ENCODE measurements around the gene SRP9. TPM values are rescaled to one million over a fixed set of nuclear protein-coding genes. Genes with fewer than 3 reads are reported as not detected.
A peak's percentile ranks its signal among the peaks of the same experiment; 100 is the strongest.

Gene SRP9
- total RNA-seq, 1 donor from 2014 or later = 1,104 TPM

DNA sequence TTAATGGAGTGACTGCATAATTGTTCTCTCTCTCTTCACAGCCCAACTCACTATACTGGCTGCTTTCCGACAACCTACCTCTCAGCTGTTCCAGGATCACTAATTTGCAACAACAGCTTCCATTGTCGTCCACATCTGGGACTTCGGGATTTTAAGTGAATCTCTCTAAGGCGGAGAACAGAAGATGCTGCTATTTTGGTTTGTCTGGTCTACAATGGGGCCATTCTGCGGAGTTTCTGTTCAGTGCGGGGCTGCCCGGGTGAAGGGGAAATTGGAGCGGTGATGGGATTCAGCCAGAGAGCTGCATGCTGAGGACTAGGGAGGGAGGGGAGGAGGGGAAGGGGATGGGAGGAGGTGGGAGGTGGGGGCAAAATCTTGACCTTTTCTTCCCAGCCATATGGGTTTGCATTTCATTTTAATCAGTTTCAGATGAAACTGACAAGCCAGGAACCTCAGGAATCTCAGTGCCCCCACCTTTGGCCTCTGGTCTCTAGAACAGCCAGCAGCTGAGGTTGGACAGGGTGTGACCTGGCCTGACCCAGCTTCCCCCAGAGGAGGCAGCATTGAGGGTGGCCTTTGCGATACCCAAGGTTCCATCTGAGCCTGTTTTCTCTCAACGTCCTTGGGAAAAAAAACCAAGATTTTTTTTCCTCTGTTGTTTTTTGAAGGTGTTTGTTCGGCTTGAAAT is 6.9 kb upstream of the SRP9 start:
- H3K27ac ChIP-seq = peak overlapping the region; percentile 65
- peak overlapping the region; percentile 58 for H3K4me2 ChIP-seq
- H3K4me3 ChIP-seq = no peak overlapping the region
- H3K9me3 ChIP-seq (ENCODE audit: low read depth) = no peaks in the 10 kb centered on the region
- no peaks in the 10 kb centered on the region for H3K36me3 ChIP-seq
- no peak for TF ChIP-seq EZH2 (IDR thresholded peaks at IDR 0.05)
- TF ChIP-seq, protein P1, sequence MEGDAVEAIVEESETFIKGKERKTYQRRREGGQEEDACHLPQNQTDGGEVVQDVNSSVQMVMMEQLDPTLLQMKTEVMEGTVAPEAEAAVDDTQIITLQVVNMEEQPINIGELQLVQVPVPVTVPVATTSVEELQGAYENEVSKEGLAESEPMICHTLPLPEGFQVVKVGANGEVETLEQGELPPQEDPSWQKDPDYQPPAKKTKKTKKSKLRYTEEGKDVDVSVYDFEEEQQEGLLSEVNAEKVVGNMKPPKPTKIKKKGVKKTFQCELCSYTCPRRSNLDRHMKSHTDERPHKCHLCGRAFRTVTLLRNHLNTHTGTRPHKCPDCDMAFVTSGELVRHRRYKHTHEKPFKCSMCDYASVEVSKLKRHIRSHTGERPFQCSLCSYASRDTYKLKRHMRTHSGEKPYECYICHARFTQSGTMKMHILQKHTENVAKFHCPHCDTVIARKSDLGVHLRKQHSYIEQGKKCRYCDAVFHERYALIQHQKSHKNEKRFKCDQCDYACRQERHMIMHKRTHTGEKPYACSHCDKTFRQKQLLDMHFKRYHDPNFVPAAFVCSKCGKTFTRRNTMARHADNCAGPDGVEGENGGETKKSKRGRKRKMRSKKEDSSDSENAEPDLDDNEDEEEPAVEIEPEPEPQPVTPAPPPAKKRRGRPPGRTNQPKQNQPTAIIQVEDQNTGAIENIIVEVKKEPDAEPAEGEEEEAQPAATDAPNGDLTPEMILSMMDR (IDR thresholded peaks at IDR 0.05) = peak; percentile 33
- DNase-seq (ENCODE audit: low spot score) = peak; percentile 68
- H3K27me3 ChIP-seq = no peaks in the 10 kb centered on the region
- H3K9ac ChIP-seq = no peak overlapping the region
- peak overlapping the region; percentile 34 for H3K4me3 Mint-ChIP-seq
- H3K27ac Mint-ChIP-seq = no peak overlapping the region
- no peaks in the 10 kb centered on the region for H3K9me3 Mint-ChIP-seq
- H3K79me2 ChIP-seq (ENCODE audit: low read depth) = no peaks in the 10 kb centered on the region
- peaks cover 14% of the 10 kb centered on the region for H3K4me1 ChIP-seq
- H3F3A ChIP-seq (ENCODE audit: low read depth) = peaks cover 37% of the 10 kb centered on the region
- peaks cover 7% of the 10 kb centered on the region for H3K27me3 Mint-ChIP-seq (ENCODE audit: insufficient read depth, low read depth)
- H2AFZ ChIP-seq (replicated peaks) = no peak overlapping the region
- no peaks in the 10 kb centered on the region for H4K20me1 ChIP-seq (ENCODE audit: low read depth)
- H3K36me3 Mint-ChIP-seq = peaks cover 2% of the 10 kb centered on the region
- peaks cover 58% of the 10 kb centered on the region for H3K4me1 Mint-ChIP-seq

DNA sequence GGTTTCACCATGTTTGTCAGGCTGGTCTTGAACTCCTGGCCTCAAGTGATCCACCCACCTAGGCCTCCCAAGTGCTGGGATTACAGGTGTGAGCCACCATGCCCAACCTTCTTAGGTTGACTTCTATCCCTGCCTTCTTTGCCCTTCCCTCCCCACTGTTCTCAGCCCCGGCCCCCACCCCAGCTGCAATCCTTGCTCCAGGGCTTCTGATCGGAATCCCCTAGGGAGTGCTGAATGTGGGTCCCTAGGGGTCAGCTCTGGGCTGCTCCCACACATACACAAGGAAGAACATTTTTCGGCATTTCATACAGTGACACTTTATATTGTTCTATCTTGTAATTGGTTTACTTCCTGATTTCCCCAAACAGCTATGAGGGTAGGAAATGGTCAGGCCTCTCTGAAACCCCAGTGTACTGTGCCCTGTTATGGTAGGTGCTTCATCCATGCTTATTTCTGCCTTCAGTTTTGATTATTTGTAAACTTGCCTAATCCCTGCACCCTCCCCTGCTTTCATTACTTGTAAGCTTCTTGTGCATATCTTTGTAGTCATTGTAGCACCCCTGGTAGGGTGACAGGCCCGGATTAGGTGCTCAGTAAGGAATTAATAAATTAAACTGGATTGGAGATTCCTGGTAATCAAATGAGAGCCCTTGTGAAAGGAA is 5.8 kb upstream of the SRP9 start:
- Mint-ChIP-seq H3K27ac (peak overlapping the region; percentile 42), H3K4me3 (no peak overlapping the region), H3K36me3 (peaks cover 2% of the 10 kb centered on the region), H3K9me3 (no peaks in the 10 kb centered on the region), H3K27me3 (ENCODE audit: insufficient read depth, low read depth) (peaks cover 7% of the 10 kb centered on the region), H3K4me1 (peaks cover 54% of the 10 kb centered on the region)
- H3K9ac ChIP-seq = no peak overlapping the region
- no peaks in the 10 kb centered on the region for H4K20me1 ChIP-seq (ENCODE audit: low read depth)
- H3K36me3 ChIP-seq = no peaks in the 10 kb centered on the region
- H3K27me3 ChIP-seq = no peaks in the 10 kb centered on the region
- DNase-seq (ENCODE audit: low spot score) = no peak
- no peak overlapping the region for H3K27ac ChIP-seq
- no peaks in the 10 kb centered on the region for H3K9me3 ChIP-seq (ENCODE audit: low read depth)
- H2AFZ ChIP-seq (replicated peaks) = no peak overlapping the region
- peaks cover 14% of the 10 kb centered on the region for H3K4me1 ChIP-seq
- peaks cover 37% of the 10 kb centered on the region for H3F3A ChIP-seq (ENCODE audit: low read depth)
- TF ChIP-seq EZH2 (IDR thresholded peaks at IDR 0.05) (no peak), EZH2phosphoT487 (IDR thresholded peaks at IDR 0.05) (no peak)
- TF ChIP-seq, protein P1 (IDR thresholded peaks at IDR 0.05) = no peak
- H3K4me3 ChIP-seq = no peak overlapping the region
- H3K4me2 ChIP-seq = no peak overlapping the region
- H3K79me2 ChIP-seq (ENCODE audit: low read depth) = no peaks in the 10 kb centered on the region

DNA sequence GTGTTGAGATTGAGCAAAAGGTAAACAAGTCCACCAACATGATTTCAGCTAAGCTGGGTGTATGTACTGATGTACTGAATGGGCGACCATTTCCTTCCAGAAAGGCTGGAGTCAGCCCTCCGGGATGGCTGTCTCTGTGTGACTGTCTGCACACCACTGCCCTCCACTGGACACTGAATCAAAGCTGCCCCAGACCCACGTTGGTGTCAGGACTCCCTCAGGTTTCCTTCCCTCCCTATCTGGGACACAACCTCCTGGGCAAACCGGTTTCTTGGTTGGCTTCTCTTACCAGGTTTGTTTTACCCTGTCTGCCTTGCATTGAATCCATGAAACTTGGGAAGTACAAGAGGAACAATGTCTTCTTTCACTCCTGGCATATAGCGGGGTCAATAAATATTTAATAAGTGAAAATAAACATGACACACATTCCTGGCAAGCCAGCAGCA is 5.3 kb upstream of the SRP9 start:
- TF ChIP-seq EZH2 (IDR thresholded peaks at IDR 0.05) = no peak
- no peak for TF ChIP-seq EZH2phosphoT487 (IDR thresholded peaks at IDR 0.05)
- TF ChIP-seq, protein P1 (IDR thresholded peaks at IDR 0.05) = peak; percentile 84
- H3K4me1 ChIP-seq = peaks cover 13% of the 10 kb centered on the region
- Mint-ChIP-seq H3K36me3 (peaks cover 2% of the 10 kb centered on the region), H3K4me1 (peaks cover 49% of the 10 kb centered on the region), H3K27me3 (ENCODE audit: insufficient read depth, low read depth) (peaks cover 7% of the 10 kb centered on the region), H3K27ac (no peak overlapping the region), H3K4me3 (no peak overlapping the region), H3K9me3 (no peaks in the 10 kb centered on the region)
- H3K4me3 ChIP-seq = no peak overlapping the region
- no peaks in the 10 kb centered on the region for H3K79me2 ChIP-seq (ENCODE audit: low read depth)
- no peaks in the 10 kb centered on the region for H3K27me3 ChIP-seq
- no peak overlapping the region for H3K27ac ChIP-seq
- H3F3A ChIP-seq (ENCODE audit: low read depth) = peaks cover 37% of the 10 kb centered on the region
- no peaks in the 10 kb centered on the region for H4K20me1 ChIP-seq (ENCODE audit: low read depth)
- H2AFZ ChIP-seq (replicated peaks) = no peak overlapping the region
- no peak overlapping the region for H3K9ac ChIP-seq
- no peaks in the 10 kb centered on the region for H3K36me3 ChIP-seq
- H3K4me2 ChIP-seq = no peak overlapping the region
- DNase-seq (ENCODE audit: low spot score) = peak; percentile 92
- H3K9me3 ChIP-seq (ENCODE audit: low read depth) = no peaks in the 10 kb centered on the region
